NOMO-1 (cell line): ENCODE results near the gene SHISA2.
"Not testable (repeated sequence)": the region's sequence is repeated elsewhere in the genome, so short reads cannot be mapped to it uniquely, and the experiment has no call there.

Experiments used
- DNase-seq, 2 experiments: peaks; one replicate each; lab custom pipeline; 2025; ENCODE audit not compliant: unreplicated experiment in 2 of 2; lab: John Stamatoyannopoulos, UW

Gene SHISA2

GRCh38 chr13:26051657-26052311 is at the start of gene SHISA2:
TSS of gene SHISA2 (minus strand) at chr13:26052016. CDS start at chr13:26050975, 1,041 bp downstream.
- DNase-seq, result peak; percentile 41 to 67

DNA sequence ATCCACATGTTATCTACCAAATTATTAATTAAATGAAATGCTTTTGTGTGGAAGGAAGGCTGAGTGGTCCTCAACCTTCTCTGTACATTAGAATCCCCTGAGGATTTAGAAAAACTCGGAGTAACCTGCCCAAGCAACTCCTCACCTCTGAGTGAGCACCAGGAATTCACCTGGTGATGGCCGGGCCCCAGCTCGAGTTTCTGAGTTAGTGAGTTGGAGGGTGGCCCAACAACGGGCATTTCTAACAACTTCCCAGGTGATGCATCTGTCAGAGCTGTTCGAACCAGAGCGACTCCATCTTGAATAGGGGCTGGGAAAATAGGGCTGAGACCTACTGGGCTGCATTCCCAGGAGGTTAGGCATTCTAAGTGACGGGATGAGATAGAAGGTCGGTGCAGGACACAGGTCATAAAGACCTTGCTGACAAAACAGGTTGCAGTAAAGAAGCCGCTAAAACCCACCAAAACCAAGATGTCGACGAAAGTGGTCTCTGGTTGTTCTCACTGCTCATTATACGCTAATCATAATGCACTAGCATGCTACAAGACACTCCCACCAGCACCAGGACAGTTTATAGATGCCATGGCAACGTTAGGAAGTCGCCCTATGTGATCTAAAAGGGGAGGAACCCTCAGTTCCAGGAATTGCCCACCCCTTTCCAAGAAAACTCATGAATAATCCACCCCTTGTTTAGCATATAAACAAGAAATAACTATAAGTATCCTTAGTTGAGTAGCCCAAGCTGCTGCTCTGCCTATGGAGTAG is 44.2 kb upstream of the SHISA2 start:
- no peak for DNase-seq

DNA sequence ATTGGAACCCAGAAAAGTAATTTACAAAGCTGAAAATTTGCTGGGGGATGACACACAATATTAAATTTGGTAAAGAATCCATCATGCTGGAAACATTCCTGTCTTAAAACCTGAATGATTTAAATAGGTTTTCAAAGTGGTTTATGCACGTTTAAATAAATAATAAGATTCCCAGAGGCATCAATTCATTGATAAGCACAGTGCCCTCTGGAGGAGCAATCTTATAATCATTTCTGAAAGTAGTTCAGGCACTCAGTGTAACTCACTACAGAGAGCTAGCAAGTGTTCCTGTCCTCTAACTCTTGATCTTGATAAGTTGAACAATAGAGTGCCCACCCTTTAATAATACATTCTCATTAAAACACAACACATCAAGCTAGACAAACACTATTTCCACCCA is 43.5 kb upstream of the SHISA2 start:
- no peak for DNase-seq

DNA sequence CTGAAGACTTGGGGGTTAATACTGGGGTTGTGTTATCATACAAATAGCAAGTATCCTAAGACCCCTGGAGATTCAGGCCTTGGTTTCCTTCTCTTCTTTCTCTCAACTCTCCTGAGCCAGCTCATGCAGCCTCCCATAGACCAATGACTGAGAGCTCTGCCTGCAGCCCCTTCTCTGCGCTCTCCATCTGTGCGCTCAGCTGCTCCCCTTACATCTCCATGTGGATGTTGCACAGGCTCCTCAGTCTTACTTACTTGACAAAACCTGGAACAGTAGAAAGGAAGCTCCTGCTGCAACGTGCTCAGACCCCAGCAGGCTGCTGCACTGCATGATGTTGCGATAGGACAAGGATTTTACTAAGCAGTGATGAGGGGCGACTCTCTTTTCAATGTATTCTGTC is 25.0 kb upstream of the SHISA2 start:
- not testable (repeated sequence) for DNase-seq

DNA sequence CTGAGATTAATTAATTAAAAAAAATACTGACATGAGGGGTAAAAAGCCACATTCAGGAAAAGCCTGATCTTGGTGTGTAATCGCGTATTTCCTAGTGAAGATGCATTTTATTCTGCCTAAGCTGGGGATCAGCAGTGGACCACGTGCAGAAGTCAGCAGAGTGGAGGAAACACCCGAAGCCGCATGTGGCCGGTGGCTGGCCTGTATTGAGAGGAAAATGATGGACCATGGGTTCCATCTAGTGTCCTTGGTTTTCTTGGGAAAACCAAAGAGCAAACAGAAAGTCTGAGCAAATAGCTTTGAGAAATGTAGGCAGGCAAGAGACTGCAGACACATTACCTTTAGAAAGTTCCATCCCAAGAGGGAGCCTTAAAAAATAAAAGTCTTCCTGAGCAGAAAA is 23.7 kb upstream of the SHISA2 start:
- no peak for DNase-seq

DNA sequence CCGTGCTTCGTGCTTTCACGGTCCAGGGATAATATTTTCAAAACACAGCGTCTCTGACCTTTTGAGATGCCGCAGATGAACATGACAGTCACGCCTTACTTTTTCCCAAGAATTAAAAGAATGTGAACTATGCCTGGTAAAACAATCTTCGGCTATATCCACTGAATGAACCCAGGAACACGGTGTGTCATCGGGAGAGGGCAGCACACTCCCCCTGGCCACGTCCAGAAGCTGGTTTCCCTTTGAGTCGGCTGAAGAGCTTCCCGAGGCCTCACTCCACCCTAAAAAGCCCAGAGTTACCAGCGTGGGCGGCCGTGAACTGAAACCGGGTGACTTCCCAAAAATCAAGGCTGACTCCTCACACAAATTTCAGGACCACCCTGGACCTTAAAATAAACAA is 22.9 kb upstream of the SHISA2 start:
- no peak for DNase-seq

- DNase-seq, result not testable (repeated sequence)
These were observed 20.5 kb upstream of the SHISA2 start for GRCh38 chr13:26072335-26072734.

- no peak for DNase-seq
These were observed 19.9 kb upstream of the SHISA2 start for GRCh38 chr13:26071691-26072090.

DNA sequence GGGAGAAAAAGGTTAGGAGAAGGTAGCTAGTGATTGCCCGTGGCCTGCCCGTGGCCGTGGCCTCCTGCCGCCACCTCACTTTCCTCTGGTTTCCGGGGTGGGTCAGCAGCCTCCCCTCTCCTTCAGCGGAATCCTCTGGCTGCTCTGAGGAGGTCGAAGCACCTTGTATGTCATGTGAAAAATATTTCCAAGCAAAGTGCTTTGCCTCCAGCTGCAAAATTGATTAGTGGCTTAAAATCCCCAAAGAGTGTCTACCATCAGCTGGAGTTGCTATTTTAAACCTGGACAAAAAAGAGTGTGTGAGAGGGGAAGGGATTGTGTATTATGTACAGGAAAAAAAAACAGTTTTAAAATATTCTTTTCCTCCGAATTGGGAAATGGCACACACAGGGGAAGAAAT is 17.8 kb upstream of the SHISA2 start:
- not testable (repeated sequence) for DNase-seq

GRCh38 chr13:26068372-26068771 is 16.6 kb upstream of the SHISA2 start:
- not testable (repeated sequence) for DNase-seq

DNA sequence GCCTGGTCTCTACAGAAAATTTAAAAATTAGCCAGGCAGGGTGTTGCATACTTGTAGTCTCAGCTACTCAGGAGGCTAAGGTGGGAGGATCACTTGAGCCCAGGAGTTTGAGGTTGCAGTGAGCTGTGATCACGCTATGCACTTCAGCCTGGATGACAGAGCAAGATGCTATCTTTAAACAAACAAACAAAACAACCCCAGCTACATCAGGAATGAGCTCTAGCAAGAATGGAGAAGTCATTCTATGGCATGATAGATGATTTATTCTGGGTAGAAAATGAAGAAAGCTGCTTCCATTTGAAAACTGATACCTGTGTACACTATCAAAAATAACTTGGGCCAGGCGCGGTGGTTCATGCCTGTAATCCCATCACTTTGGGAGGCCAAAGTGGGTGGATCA is 15.8 kb upstream of the SHISA2 start:
- DNase-seq, result no peak

DNA sequence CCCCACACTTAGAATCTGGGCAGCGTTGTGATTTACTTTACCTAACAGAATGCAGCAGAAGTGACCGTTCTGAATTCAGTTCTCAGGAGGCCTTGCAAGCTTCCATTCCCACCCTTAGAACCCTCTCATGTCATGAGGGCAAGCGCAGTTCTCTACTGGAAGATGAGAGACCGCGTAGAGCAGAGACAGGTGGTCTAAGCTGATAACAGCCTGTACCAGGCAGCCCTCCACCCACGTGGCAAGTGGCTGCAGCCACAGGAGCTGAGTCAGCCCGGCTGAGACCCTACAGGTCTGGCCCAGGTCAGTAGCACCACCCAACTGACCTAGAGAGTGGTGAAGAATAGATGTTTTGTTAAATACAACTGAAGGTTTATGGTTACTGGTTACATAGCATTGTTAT is 14.7 kb upstream of the SHISA2 start:
- not testable (repeated sequence) for DNase-seq

GRCh38 chr13:26062853-26063444 is 11.1 kb upstream of the SHISA2 start:
- DNase-seq, result peak; percentile 64 to 70

- no peak for DNase-seq
These were observed 10.1 kb upstream of the SHISA2 start for GRCh38 chr13:26061947-26062346.

DNA sequence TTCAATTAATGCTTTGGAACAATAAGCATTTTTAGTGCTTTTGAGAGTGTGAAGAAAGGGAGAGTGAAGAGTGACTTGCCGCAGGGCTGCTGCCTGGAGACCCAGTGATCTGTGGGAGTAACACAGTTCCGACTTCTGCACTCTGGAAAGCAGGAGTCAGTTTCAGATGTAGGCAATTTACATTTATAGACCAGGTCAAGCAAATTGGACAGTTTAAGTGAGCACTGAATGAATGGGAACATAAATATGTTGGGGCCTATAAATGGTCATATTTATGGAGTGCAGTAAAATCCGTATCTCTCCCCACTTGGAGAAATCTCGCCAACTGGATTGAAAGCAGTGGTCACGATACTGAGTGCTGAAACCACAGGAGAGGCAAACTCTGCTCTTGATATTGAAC is 9.4 kb upstream of the SHISA2 start:
- no peak for DNase-seq

DNA sequence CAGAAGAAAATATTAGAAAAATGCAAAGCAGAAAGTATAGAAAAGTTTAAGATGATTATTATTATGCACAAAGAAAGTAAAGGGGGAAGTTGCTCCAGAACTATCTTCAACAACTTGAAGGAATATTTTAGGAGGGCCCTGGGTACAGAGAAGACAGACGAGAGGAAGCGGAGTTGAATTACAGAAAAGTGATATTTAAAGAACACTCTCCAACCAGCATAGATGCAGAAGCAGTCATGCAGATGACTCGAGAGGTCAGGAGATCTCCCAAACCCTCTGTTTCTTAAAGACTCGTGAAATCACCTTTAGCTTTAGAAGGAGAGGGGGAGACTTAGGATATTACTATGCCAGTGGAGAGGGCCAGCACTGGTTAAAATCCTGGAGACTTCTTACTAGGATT is 8.5 kb upstream of the SHISA2 start:
- no peak for DNase-seq

GRCh38 chr13:26058704-26059103 is 6.9 kb upstream of the SHISA2 start:
- DNase-seq, result peak in 1 of 2 experiments; percentile 61

DNA sequence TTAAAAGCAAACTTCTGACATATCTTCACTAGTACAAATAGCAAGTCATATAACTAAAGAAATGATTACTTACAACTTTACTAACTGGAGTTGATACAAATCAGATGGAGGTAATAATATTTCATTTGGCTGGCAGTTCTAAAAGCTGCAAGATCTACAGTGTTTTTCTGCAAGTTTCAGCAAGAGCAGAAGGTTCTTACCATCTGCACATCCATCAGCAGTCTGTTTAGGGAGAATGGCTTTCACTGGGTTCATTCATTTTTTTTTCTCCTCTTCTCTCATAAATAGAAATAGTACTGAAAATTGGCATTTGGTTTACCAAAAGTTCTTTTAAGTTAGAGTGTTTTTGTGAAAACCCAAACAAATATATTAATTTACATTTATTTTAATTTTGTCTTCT is 3.1 kb upstream of the SHISA2 start:
- DNase-seq, result no peak

- DNase-seq, result no peak
These were observed 1.7 kb upstream of the SHISA2 start for GRCh38 chr13:26053418-26053980.

DNA sequence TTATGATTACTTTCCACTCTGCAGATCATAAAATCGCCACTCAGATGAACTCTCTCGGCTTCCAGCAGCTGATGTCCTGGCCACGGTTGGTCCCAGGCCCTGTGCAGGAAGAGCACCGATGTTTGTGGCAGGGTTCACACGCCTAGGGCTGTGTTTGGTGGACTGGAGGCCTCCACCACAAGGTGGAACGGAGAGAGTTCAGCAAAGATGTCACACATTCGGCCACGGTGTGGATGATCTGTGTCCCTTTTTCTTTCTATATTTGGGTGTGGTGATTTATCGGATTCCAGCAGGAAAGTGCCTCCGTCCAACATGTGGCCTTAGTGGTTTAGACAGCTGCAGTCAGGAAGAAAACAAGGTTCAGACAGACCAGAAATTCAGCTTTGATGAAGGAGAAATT is 521 bp upstream of the SHISA2 start:
- DNase-seq, result no peak

DNA sequence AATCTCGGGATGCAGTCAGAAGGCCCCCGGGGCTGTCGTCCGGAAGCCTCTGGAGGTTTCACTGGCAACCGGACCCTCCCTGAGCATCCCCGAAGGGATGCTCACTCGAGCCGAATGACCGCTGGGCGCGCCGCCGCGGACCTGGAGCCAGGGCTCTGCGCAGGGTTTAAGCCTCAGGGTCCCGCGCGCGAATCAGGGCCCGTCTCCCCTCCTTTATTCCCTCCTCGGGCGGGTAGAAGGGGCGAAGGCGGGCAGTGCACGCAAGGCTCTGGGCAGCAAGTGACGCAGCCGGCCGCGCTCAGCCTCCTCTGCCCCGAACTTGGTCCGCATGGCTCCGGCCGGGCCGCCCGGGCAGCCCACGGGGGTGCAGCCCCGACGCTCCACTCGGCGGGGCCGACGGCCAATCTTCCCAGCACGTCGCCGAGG is 572 bp downstream of the SHISA2 start:
- no peak for DNase-seq
